ENCODE results near the gene STYXL1.

GRCh38 chr7:76063114-76063513 lies 15.3 kb upstream of the STYXL1 start:
- TF ChIP-seq, protein P1, sequence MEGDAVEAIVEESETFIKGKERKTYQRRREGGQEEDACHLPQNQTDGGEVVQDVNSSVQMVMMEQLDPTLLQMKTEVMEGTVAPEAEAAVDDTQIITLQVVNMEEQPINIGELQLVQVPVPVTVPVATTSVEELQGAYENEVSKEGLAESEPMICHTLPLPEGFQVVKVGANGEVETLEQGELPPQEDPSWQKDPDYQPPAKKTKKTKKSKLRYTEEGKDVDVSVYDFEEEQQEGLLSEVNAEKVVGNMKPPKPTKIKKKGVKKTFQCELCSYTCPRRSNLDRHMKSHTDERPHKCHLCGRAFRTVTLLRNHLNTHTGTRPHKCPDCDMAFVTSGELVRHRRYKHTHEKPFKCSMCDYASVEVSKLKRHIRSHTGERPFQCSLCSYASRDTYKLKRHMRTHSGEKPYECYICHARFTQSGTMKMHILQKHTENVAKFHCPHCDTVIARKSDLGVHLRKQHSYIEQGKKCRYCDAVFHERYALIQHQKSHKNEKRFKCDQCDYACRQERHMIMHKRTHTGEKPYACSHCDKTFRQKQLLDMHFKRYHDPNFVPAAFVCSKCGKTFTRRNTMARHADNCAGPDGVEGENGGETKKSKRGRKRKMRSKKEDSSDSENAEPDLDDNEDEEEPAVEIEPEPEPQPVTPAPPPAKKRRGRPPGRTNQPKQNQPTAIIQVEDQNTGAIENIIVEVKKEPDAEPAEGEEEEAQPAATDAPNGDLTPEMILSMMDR (IDR thresholded peaks at IDR 0.05), result no peak
- no peak for TF ChIP-seq POLR2A (IDR thresholded peaks at IDR 0.05)

Data from body of pancreas (tissue), 4 donors.